Panc1 (cell line): ENCODE data around the gene SLC9A6. TPM values are rescaled to one million over a fixed set of nuclear protein-coding genes. Genes with fewer than 3 reads are reported as not detected.

Experiments used
- ATAC-seq: fragments of 200-7000 bp; cut with Tn5 transposase; 2 replicates; pipeline ENCODE4 v1.9.1; 2020; ENCODE audit warnings: mild to moderate bottlenecking, moderate library complexity
- BruUV-seq: library from RNA; stranded (reverse); fragments of 400-500 nt; replicated peaks from 2 replicates; lab custom pipeline; 2021; lab: Mats Ljungman, UMichigan
- CTCF ChIA-PET: fragments of 300-600 bp; sonication (Branson Sonifier 250); formaldehyde crosslinking; loops from one replicate; lab custom pipeline; 2022; ENCODE audit warnings: antibody characterized with exemption; lab: Charles Lee
- POLR2A ChIA-PET: fragments of 300-600 bp; sonication (Branson Sonifier 250); formaldehyde crosslinking; loops from one replicate; lab custom pipeline; 2022; ENCODE audit warnings: antibody characterized with exemption; lab: Charles Lee
- DNase-seq: peaks from one replicate; pipeline ENCODE4 v3.0.0-alpha.2; 2010; ENCODE audit warnings: low read depth, low spot score
- H3K27ac ChIP-seq: 2 replicates; pipeline ENCODE4 v1.5.1; 2011; ENCODE audit warnings: mild to moderate bottlenecking, low read length, inconsistent platforms
- H3K27me3 ChIP-seq: fragments of 200-500 bp; sonication (Bioruptor generic); 2 replicates; pipeline ENCODE4 v1.6.0; 2014; ENCODE audit warnings: low read length, inconsistent platforms; ENCODE audit not compliant: control insufficient read depth, insufficient read depth
- H3K36me3 ChIP-seq: fragments of 200-500 bp; sonication (Bioruptor generic); 2 replicates; pipeline ENCODE4 v1.5.1; 2014; ENCODE audit warnings: inconsistent platforms, mild to moderate bottlenecking, low read length, moderate library complexity; ENCODE audit not compliant: control insufficient read depth, insufficient read depth
- H3K4me1 ChIP-seq: 2 replicates; pipeline ENCODE4 v1.5.1; 2011; ENCODE audit warnings: inconsistent platforms, mild to moderate bottlenecking, low read length, moderate library complexity; ENCODE audit not compliant: control insufficient read depth, insufficient read depth
- H3K4me3 ChIP-seq, 2 experiments: 2 replicates each; pipeline ENCODE4 v1.5.1; 2011 to 2012; ENCODE audit warnings: low read depth in 2 of 2, low read length in 2 of 2, mild to moderate bottlenecking in 2 of 2, inconsistent platforms in 1 of 2, moderate library complexity in 1 of 2
- H3K9me3 ChIP-seq: fragments of 200-500 bp; sonication (Bioruptor generic); 2 replicates; pipeline ENCODE4 v1.5.1; 2014; ENCODE audit warnings: low read depth, mild to moderate bottlenecking, inconsistent platforms, low read length, moderate library complexity; ENCODE audit not compliant: control insufficient read depth, insufficient read depth
- POLR2AphosphoS5 ChIP-seq: IDR thresholded peaks from 2 replicates; pipeline ENCODE4 v1.6.1; 2012; ENCODE audit warnings: mild to moderate bottlenecking, low read depth, low read length, moderate library complexity
- REST ChIP-seq, 2 experiments: IDR thresholded peaks; 2 replicates each; pipeline ENCODE4 v1.6.1; 2011 to 2012; ENCODE audit warnings: low read depth in 2 of 2, control low read depth in 1 of 2, low read length in 1 of 2, mild to moderate bottlenecking in 1 of 2, moderate library complexity in 1 of 2; ENCODE audit not compliant: insufficient read depth in 1 of 2
- SIN3A ChIP-seq: IDR thresholded peaks from 2 replicates; pipeline ENCODE4 v1.6.1; 2012; ENCODE audit warnings: low read depth, mild to moderate bottlenecking, low read length, moderate library complexity, borderline replicate concordance; ENCODE audit not compliant: insufficient read depth
- TCF7L2 ChIP-seq: IDR thresholded peaks from 2 replicates; pipeline ENCODE4 v1.6.1; 2011; ENCODE audit warnings: mild to moderate bottlenecking, low read depth, low read length, inconsistent platforms
- in situ Hi-C: cut with HindIII; loops from 2 replicates; pipeline ENCODE4 v1.10.0; 2016; ENCODE audit warnings: low sequenced_read_pairs, low pct_unique_long_range_greater_than_20kb
- intact Hi-C: fragments of 100-400 bp; cut with micrococcal nuclease; formaldehyde crosslinking; loops from one replicate; pipeline ENCODE4 v1.10.0; 2022; ENCODE audit not compliant: unreplicated experiment
- total RNA-seq: library from RNA; stranded (reverse); gene quantifications from one replicate; pipeline ENCODE4 v1.2.1, GENCODE V29; 2021; ENCODE audit not compliant: unreplicated experiment
- TF ChIP-seq, protein P1 (sequence below): fragments of 450-650 bp; IDR thresholded peaks from 2 replicates; pipeline ENCODE4 v1.5.1; 2017; ENCODE audit warnings: mild to moderate bottlenecking

SLC9A6 gene
- total RNA-seq, 1 experiment from 2014 or later: 22.0 TPM

DNA sequence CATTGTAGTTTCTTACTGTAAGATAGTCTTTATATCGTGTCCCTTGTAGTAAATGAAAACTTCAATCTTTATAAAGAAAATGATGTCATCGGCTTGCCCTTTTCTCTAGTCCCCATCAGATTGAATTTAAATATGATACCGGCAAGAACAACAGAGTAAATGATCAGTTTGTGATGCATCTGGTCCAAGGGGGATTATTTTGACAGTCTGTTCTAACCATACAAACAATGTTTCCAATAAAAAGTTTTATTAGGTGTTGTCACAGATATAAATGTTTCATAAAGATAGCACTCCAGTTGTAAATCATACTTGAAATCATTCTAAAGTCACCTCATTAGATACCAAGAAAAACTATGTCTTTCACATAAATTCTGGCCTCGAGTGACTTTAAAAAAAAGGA lies 72.3 kb downstream of the SLC9A6 start:
- no peaks in the 10 kb centered on the region for H3K27me3 ChIP-seq
- ChIA-PET POLR2A (no interaction called here), CTCF (no interaction called here)
- H3K4me3 ChIP-seq: no peak overlapping the region
- H3K27ac ChIP-seq: no peak overlapping the region
- in situ Hi-C loops: no loop called here
- H3K9me3 ChIP-seq: no peaks in the 10 kb centered on the region
- no peak for TF ChIP-seq REST (IDR thresholded peaks at IDR 0.05; ENCODE audit: insufficient read depth in 1 of 2, low read depth in 2 of 2, low read length in 1 of 2)
- no peak for TF ChIP-seq POLR2AphosphoS5
- no peak for TF ChIP-seq SIN3A
- TF ChIP-seq TCF7L2: no peak
- TF ChIP-seq, protein P1, sequence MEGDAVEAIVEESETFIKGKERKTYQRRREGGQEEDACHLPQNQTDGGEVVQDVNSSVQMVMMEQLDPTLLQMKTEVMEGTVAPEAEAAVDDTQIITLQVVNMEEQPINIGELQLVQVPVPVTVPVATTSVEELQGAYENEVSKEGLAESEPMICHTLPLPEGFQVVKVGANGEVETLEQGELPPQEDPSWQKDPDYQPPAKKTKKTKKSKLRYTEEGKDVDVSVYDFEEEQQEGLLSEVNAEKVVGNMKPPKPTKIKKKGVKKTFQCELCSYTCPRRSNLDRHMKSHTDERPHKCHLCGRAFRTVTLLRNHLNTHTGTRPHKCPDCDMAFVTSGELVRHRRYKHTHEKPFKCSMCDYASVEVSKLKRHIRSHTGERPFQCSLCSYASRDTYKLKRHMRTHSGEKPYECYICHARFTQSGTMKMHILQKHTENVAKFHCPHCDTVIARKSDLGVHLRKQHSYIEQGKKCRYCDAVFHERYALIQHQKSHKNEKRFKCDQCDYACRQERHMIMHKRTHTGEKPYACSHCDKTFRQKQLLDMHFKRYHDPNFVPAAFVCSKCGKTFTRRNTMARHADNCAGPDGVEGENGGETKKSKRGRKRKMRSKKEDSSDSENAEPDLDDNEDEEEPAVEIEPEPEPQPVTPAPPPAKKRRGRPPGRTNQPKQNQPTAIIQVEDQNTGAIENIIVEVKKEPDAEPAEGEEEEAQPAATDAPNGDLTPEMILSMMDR: no peak
- DNase-seq (no peak), ATAC-seq (no peak)
- H3K36me3 ChIP-seq: no peaks in the 10 kb centered on the region
- no TSS peak for BruUV-seq
- H3K4me1 ChIP-seq: no peaks in the 10 kb centered on the region
- intact Hi-C loops: no loop called here

DNA sequence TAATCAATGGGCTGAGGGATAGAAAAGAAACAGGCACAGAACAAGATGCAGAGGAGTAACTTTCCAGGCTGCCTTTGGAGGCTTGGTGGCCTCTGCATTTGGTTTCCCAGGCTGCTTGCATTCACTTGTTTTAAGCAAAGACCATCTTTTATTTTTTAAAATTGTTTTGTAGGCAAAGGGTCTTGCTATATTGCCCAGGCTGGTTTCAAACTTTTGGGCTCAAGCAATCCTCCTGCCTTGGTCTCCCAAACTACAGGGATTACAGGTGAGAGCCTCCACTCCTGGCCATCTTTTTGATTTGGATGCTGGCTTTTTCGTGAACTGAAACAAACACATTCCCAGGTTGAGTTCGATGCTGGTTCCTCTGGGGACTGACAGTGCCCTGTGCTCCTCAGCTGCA lies 74.1 kb downstream of the SLC9A6 start:
- Histone ChIP-seq H3K27me3 (peaks cover 4% of the 10 kb centered on the region), H3K9me3 (no peaks in the 10 kb centered on the region), H3K36me3 (no peaks in the 10 kb centered on the region), H3K4me3 (no peak overlapping the region), H3K4me1 (no peaks in the 10 kb centered on the region), H3K27ac (no peak overlapping the region)
- no TSS peak for BruUV-seq
- ChIA-PET CTCF (no interaction called here), POLR2A (no interaction called here)
- TF ChIP-seq SIN3A (no peak), TCF7L2 (no peak), REST (IDR thresholded peaks at IDR 0.05; ENCODE audit: insufficient read depth in 1 of 2, low read depth in 2 of 2, low read length in 1 of 2) (no peak), POLR2AphosphoS5 (no peak)
- TF ChIP-seq, protein P1: no peak
- DNase-seq: no peak
- ATAC-seq: no peak
- in situ Hi-C loops (no loop called here), intact Hi-C loops (no loop called here)
